GM12892 (cell line): Measurements from ENCODE around the gene CAMKK2.
"Not testable (repeated sequence)": the region's sequence is repeated elsewhere in the genome, so short reads cannot be mapped to it uniquely, and the experiment has no call there.

Source experiments
- DNase-seq: peaks from one replicate; pipeline ENCODE4 v3.0.0; 2011; ENCODE audit not compliant: insufficient read length
- FAIRE-seq: peaks from 2 replicates; lab custom pipeline; 2011; peaks lifted over from hg19 to GRCh38; lab: Jason Lieb, UNC
- POLR2A ChIP-seq: IDR thresholded peaks from 2 replicates; pipeline ENCODE4 v1.6.1; 2011; ENCODE audit warnings: low read depth, low read length, control low read depth
- POLR2AphosphoS5 ChIP-seq: IDR thresholded peaks from 2 replicates; pipeline ENCODE4 v1.6.1; 2011; ENCODE audit warnings: low read depth, low read length, control low read depth
- TAF1 ChIP-seq: IDR thresholded peaks from 2 replicates; pipeline ENCODE4 v1.6.1; 2011; ENCODE audit warnings: low read depth, mild to moderate bottlenecking, control low read depth, low read length, borderline replicate concordance

The CAMKK2 gene

GRCh38 chr12:121238604-121239350, 57.7 kb downstream of the CAMKK2 start:
- FAIRE-seq, result no peak
- TF ChIP-seq TAF1 (no peak), POLR2A (0 out of 2 replicates have a peak, but pooled peaks have one; percentile 15)

GRCh38 chr12:121238086-121238485, 58.4 kb downstream of the CAMKK2 start:
- no peak for DNase-seq
- TF ChIP-seq POLR2AphosphoS5 (no peak), POLR2A (no peak), TAF1 (no peak)
- FAIRE-seq, result no peak

More at GRCh38 chr12:121238604-121239350, 57.7 kb downstream of the CAMKK2 start:
- no peak for DNase-seq

- FAIRE-seq (no peak), DNase-seq (no peak)
- TF ChIP-seq POLR2AphosphoS5 (no peak), POLR2A (no peak), TAF1 (no peak)
These were observed 59.1 kb downstream of the CAMKK2 start for GRCh38 chr12:121237415-121237814.

GRCh38 chr12:121236776-121237175, 59.7 kb downstream of the CAMKK2 start:
- FAIRE-seq (no peak), DNase-seq (no peak)
- no peak for TF ChIP-seq TAF1
- no peak for TF ChIP-seq POLR2AphosphoS5
- TF ChIP-seq POLR2A, result no peak

GRCh38 chr12:121233628-121234020, 62.9 kb downstream of the CAMKK2 start:
- FAIRE-seq, result no peak
- DNase-seq, result no peak
- TF ChIP-seq POLR2A (no peak), TAF1 (no peak), POLR2AphosphoS5 (no peak)

GRCh38 chr12:121232977-121233627, 63.4 kb downstream of the CAMKK2 start:
- DNase-seq (no peak), FAIRE-seq (no peak)
- no peak; the same call in 1 of the 2 replicates for TF ChIP-seq POLR2AphosphoS5
- no peak for TF ChIP-seq TAF1
- no peak; the same call in 1 of the 2 replicates for TF ChIP-seq POLR2A

GRCh38 chr12:121232163-121232562, 64.3 kb downstream of the CAMKK2 start:
- no peak for TF ChIP-seq POLR2AphosphoS5
- no peak; the same call in 1 of the 2 replicates for TF ChIP-seq POLR2A
- no peak for TF ChIP-seq TAF1
- DNase-seq (no peak), FAIRE-seq (no peak)

GRCh38 chr12:121230538-121230907, 66.0 kb downstream of the CAMKK2 start:
- DNase-seq, result no peak
- FAIRE-seq, result peak; percentile 85
- TF ChIP-seq TAF1 (no peak), POLR2AphosphoS5 (no peak), POLR2A (no peak)

- FAIRE-seq, DNase-seq: not testable (repeated sequence)
These were observed 66.5 kb downstream of the CAMKK2 start for GRCh38 chr12:121229826-121230537.

GRCh38 chr12:121228919-121229665, 67.4 kb downstream of the CAMKK2 start:
- DNase-seq, result no peak
- TF ChIP-seq POLR2A (no peak), POLR2AphosphoS5 (peak; percentile 59)
- FAIRE-seq, result no peak

GRCh38 chr12:121227294-121227693, 69.2 kb downstream of the CAMKK2 start:
- DNase-seq (no peak), FAIRE-seq (peak; percentile 88)
- no peak for TF ChIP-seq POLR2A
- 0 out of 2 replicates have a peak, but pooled peaks have one; percentile 16 for TF ChIP-seq POLR2AphosphoS5
- TF ChIP-seq TAF1, result 0 out of 2 replicates have a peak, but pooled peaks have one; percentile 17

- DNase-seq, FAIRE-seq: not testable (repeated sequence)
These were observed 69.6 kb downstream of the CAMKK2 start for GRCh38 chr12:121226871-121227270.
